ENCODE measurements around the gene GPI. TPM values are rescaled to one million over a fixed set of nuclear protein-coding genes. Genes with fewer than 3 reads are reported as not detected.

The GPI gene
- total and polyA plus RNA-seq, 2 of the 13 experiments (the other 11 are each of a cell fraction or from before 2014, with no cell fraction given): 147 to 167 TPM

- TF ChIP-seq HMGXB3 (CRISPR knock-in tag; IDR thresholded peaks at IDR 0.05; ENCODE audit: borderline replicate concordance) (no peak), EP300 (IDR thresholded peaks at IDR 0.05; ENCODE audit: low read depth in 2 of 2, low read length in 2 of 2) (no peak), EP300 (CRISPR knock-in tag; IDR thresholded peaks at IDR 0.05; ENCODE audit: borderline replicate concordance) (no peak), BHLHE40 (IDR thresholded peaks at IDR 0.05; ENCODE audit: low read length) (no peak), PLSCR1 (CRISPR knock-in tag; IDR thresholded peaks at IDR 0.05; ENCODE audit: borderline replicate concordance) (no peak), RNF219 (CRISPR knock-in tag; IDR thresholded peaks at IDR 0.05) (no peak), BCLAF1 (IDR thresholded peaks at IDR 0.05) (no peak), KLF11 (CRISPR knock-in tag; IDR thresholded peaks at IDR 0.05) (no peak), REL (CRISPR knock-in tag; conservative IDR thresholded peaks at IDR 0.05) (no peak)
Measured at GRCh38 chr19:34353546-34353945, 11.4 kb upstream of the GPI start (continued).
